IPS-20b (cell line): ENCODE results near the gene GOT1.

Source experiments
- H3K27ac ChIP-seq: one replicate; pipeline ENCODE4 v1.5.1; 2013; ENCODE audit warnings: low read length
- H3K27me3 ChIP-seq: 2 replicates; pipeline ENCODE4 v1.6.1; 2013; ENCODE audit warnings: mild to moderate bottlenecking, low read length, inconsistent platforms; ENCODE audit not compliant: insufficient read depth
- H3K36me3 ChIP-seq: 2 replicates; pipeline ENCODE4 v1.6.1; 2013; ENCODE audit warnings: low read depth, mild to moderate bottlenecking, inconsistent platforms, low read length, moderate library complexity; ENCODE audit not compliant: insufficient read depth
- H3K4me1 ChIP-seq: 2 replicates; pipeline ENCODE4 v1.6.1; 2013; ENCODE audit warnings: mild to moderate bottlenecking, control low read depth, inconsistent platforms, low read length, moderate library complexity; ENCODE audit not compliant: insufficient read depth
- H3K4me3 ChIP-seq: 2 replicates; pipeline ENCODE4 v1.5.1; 2013; ENCODE audit warnings: mild to moderate bottlenecking, low read length, inconsistent platforms
- H3K9ac ChIP-seq: 2 replicates; pipeline ENCODE4 v1.6.1; 2013; ENCODE audit warnings: low read depth, mild to moderate bottlenecking, inconsistent platforms, low read length, moderate library complexity
- H3K9me3 ChIP-seq: 2 replicates; pipeline ENCODE4 v1.6.1; 2013; ENCODE audit warnings: mild to moderate bottlenecking, low read depth, low read length, inconsistent platforms; ENCODE audit not compliant: insufficient read depth

GOT1 gene

DNA sequence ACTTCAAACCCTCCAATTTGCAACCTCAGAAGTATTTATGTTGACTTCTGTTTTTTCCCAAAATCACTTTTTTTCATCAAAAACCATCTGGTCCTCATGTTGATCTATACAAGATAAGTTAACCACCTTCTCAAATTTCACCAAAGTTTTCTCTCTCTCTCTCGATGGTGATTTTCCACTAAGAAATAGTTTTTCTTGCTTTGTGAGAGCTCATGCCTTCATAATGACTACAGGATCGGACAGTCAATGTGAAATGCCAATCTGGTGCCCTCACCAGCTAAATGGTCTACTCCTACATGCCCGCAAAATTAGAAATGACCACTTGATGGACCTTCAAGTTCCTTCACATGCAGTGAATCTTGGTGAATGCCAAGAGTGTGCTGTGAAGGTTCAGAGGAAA lies 60.9 kb downstream of the GOT1 start:
- Histone ChIP-seq H3K9me3 (no peaks in the 10 kb centered on the region), H3K4me1 (peaks cover 2% of the 10 kb centered on the region; the same call in 1 of the 2 replicates), H3K4me3 (no peak overlapping the region), H3K36me3 (no peaks in the 10 kb centered on the region), H3K9ac (no peak overlapping the region), H3K27ac (no peak overlapping the region), H3K27me3 (no peaks in the 10 kb centered on the region)

DNA sequence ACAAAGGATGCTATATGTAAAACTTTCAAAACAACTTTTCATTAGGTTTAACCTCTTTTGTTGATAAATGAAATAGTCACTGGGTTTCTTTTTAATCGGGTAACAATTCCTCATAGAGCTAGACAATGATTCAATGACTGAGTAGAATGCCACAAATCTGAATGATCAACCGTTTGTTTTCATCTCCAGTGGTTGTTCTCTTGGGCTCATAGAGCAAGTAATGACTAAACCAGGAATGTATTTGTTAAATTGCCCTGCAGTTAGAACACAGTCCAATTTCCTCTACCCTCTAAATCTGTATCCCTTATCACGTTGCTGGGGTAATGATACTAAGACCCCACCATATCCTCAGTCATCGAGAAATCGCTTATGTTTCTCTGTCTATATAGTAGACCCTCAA lies 61.3 kb downstream of the GOT1 start:
- Histone ChIP-seq H3K27me3 (no peaks in the 10 kb centered on the region), H3K4me1 (peaks cover 2% of the 10 kb centered on the region; the same call in 1 of the 2 replicates), H3K9ac (no peak overlapping the region), H3K4me3 (no peak overlapping the region), H3K9me3 (no peaks in the 10 kb centered on the region), H3K36me3 (no peaks in the 10 kb centered on the region), H3K27ac (no peak overlapping the region)

DNA sequence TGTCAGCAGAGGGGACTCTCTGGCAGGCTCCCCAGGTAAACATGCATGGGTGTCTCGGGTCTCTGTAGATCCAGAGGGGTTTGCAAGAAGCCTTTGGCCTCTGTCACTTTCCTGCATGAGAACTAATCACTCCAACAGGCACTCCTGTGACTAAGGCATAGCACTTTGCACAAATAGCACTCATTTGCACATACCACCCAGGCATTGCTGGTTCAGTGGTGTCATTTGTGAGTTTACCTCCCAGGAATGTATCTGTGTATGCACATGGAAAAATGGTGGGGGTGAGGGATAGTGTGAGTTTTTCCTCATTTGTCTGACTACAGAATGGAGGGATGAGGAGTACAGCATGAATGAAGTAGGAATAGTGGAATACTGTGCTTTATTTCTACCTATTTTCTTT lies 61.8 kb downstream of the GOT1 start:
- H3K4me3 ChIP-seq = no peak overlapping the region
- H3K27me3 ChIP-seq = no peaks in the 10 kb centered on the region
- no peaks in the 10 kb centered on the region for H3K9me3 ChIP-seq
- no peak overlapping the region for H3K9ac ChIP-seq
- peaks cover 2% of the 10 kb centered on the region; the same call in 1 of the 2 replicates for H3K4me1 ChIP-seq
- no peaks in the 10 kb centered on the region for H3K36me3 ChIP-seq
- no peak overlapping the region for H3K27ac ChIP-seq

DNA sequence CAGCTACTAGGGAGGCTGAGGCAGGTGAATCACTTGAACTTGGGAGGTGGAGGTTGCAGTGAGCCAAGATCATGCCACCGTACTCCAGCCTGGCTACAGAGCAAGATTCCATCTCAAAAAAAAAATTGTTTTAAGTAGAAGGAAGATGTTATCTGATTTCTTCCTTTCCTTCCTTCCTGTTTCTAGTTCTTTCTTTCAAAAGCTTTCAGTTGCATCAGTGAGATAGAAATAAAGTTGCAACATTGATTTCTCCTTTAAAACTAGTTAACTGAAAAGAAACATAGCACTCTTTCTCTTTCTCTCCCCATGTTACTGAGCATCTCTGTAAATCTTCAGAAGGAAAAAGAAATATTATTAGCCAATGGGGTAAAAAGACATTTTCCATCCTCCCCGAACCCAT lies 63.8 kb downstream of the GOT1 start:
- Histone ChIP-seq H3K4me3 (no peak overlapping the region), H3K4me1 (peaks cover 2% of the 10 kb centered on the region; the same call in 1 of the 2 replicates), H3K27ac (no peak overlapping the region), H3K36me3 (no peaks in the 10 kb centered on the region), H3K9ac (no peak overlapping the region), H3K27me3 (no peaks in the 10 kb centered on the region), H3K9me3 (no peaks in the 10 kb centered on the region)

DNA sequence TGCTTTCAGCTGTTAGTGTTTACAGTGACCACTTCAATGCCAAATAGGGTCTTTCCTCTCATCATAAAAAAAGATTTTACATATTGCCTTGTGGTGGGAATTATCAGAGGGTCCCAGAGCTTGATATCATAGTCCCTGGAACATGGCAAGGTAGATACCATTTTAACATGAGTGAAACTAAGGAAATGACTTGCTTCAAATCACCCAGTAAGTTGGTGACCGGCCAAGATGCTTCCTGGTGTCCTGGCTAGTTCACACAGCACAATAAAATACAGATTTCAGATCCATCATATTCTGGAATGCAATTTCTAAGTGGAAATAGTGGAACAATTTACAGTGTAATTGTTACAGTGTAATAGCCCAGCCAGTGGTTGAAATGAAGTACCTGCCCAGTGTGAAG lies 64.7 kb downstream of the GOT1 start:
- Histone ChIP-seq H3K4me1 (peaks cover 2% of the 10 kb centered on the region; the same call in 1 of the 2 replicates), H3K9me3 (no peaks in the 10 kb centered on the region), H3K9ac (no peak overlapping the region), H3K36me3 (no peaks in the 10 kb centered on the region), H3K4me3 (no peak overlapping the region), H3K27me3 (no peaks in the 10 kb centered on the region), H3K27ac (no peak overlapping the region)

DNA sequence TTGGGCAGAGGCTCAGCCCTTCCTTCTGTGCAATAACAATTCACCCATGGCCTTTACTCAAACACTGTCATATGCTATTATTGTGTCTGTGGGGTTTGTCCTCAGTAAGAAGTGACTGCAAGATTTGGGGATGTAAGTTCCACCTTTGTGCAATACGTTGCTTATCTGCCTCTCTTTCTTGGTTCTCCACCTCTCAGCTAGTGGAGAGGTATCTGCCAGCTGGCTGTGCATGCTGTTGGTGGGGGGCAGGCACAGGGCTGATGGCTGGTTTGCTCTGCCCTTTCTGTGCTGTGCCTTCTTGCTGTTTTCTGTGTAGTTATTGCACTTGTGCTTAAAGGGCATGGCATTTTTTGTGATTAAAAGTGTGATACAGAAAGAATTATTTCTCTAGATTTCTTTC lies 65.1 kb downstream of the GOT1 start:
- Histone ChIP-seq H3K9ac (no peak overlapping the region), H3K4me3 (no peak overlapping the region), H3K27ac (no peak overlapping the region), H3K27me3 (no peaks in the 10 kb centered on the region), H3K4me1 (peaks cover 2% of the 10 kb centered on the region; the same call in 1 of the 2 replicates), H3K36me3 (no peaks in the 10 kb centered on the region), H3K9me3 (no peaks in the 10 kb centered on the region)

DNA sequence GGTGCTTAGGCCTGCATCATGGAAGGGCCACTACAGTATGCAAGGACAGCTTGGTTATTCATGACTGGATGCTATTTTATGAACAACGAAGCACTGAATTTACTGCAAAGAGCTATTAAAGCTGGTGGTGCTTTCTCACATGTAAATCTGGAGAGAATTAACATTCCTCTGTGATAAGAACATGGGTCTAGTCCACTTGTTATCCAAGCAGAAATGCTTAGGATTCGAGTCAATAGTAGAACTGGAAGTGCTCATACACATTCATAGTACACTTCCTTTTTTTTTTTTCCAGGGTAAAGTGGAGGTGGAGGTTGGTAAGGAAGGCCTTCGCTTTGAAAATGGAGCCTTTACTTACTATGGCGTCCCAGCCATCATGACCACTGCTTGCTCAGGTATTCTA lies 66.3 kb downstream of the GOT1 start:
- Histone ChIP-seq H3K27ac (no peak overlapping the region), H3K36me3 (no peaks in the 10 kb centered on the region), H3K9me3 (no peaks in the 10 kb centered on the region), H3K9ac (no peak overlapping the region), H3K4me1 (peaks cover 2% of the 10 kb centered on the region), H3K27me3 (no peaks in the 10 kb centered on the region), H3K4me3 (no peak overlapping the region)

DNA sequence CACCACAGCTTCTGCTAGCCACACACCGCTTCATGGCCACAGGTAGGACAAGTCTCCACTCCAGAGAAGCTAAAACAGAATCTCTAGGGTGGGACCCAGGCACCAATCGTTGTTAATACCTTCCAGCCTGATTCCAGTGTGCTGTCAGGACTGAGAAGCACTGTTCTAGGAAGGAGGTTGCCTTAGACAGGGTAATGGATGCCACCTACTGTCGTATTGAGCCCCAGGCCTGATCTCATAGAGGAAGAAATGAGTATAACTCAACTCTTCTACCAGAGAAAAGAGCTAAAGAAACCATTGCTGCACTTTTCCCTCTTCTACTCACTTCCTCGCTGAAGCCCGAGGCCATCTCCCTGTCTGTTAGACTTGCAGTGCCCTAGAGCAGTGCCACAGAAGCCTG lies 69.5 kb downstream of the GOT1 start:
- no peak overlapping the region for H3K9ac ChIP-seq
- no peaks in the 10 kb centered on the region for H3K36me3 ChIP-seq
- no peaks in the 10 kb centered on the region for H3K9me3 ChIP-seq
- H3K4me1 ChIP-seq = peaks cover 12% of the 10 kb centered on the region; the same call in 1 of the 2 replicates
- peaks cover 7% of the 10 kb centered on the region for H3K27me3 ChIP-seq
- no peak overlapping the region for H3K27ac ChIP-seq
- H3K4me3 ChIP-seq = no peak overlapping the region

DNA sequence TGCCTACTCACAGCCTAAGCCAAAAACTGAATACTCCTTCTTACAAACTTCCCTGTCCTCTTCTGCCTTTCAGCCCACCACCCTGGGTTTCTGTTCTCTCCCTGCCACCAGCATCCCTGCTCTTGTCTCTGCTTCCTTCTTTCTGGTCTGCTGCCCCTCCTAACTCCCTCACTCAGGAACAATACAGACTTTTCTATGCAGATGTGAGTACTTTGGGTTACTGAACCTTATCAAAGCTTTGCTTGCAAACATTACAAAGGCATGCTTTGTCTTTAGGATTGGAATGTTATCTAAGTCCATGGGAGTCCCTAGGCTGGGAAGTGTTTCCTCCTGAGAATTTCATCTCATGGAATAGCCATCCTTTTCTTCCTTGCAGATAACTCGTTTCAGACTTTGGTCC lies 72.3 kb downstream of the GOT1 start:
- Histone ChIP-seq H3K27me3 (peaks cover 7% of the 10 kb centered on the region), H3K36me3 (no peaks in the 10 kb centered on the region), H3K9me3 (no peaks in the 10 kb centered on the region), H3K27ac (no peak overlapping the region), H3K4me3 (peak overlapping the region; percentile 8; the same call in 1 of the 2 replicates), H3K9ac (no peak overlapping the region), H3K4me1 (peaks cover 12% of the 10 kb centered on the region; the same call in 1 of the 2 replicates)

DNA sequence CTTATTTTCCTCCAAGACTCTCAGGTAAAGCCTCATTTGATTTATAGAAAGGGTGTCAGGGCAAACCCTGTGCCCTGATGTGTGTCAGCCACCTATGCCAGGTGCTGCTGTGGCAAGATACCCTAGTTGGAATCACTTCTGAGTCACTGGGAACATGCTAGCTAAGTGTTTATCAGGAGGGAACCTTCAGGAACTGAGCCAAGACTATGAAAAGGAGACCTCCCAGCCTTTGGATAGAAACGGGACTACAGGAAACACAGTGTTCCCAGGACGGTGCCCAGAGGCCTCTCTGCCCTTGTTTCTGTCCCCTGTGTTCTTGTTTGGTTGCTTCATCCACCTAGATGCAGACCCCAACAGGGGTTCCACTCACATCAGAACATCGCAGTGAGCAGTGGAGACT lies 72.7 kb downstream of the GOT1 start:
- Histone ChIP-seq H3K4me3 (no peak overlapping the region; the same call in 1 of the 2 replicates), H3K27ac (no peak overlapping the region), H3K4me1 (peaks cover 12% of the 10 kb centered on the region; the same call in 1 of the 2 replicates), H3K36me3 (no peaks in the 10 kb centered on the region), H3K9ac (no peak overlapping the region), H3K9me3 (no peaks in the 10 kb centered on the region), H3K27me3 (peaks cover 7% of the 10 kb centered on the region)

DNA sequence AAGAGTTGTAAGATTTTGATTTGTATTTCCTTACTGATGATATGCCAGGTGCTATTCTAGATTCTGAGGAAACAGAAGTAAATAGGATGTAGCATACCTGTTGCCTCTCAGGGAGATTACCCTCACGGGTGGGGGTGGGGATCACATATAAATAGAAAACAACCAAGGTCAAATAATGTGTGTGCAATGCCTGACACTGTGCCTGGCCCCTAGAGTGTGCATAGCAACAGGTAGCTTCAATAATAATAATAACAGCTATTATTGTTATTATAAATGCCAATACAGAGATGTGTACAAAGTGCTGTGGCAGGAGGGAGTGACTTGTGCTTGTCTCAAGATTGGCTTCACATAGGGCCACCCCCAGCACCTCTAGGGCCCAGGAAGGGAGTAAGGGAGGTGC lies 77.2 kb downstream of the GOT1 start:
- Histone ChIP-seq H3K27ac (no peak overlapping the region), H3K4me1 (peaks cover 7% of the 10 kb centered on the region; the same call in 1 of the 2 replicates), H3K9me3 (no peaks in the 10 kb centered on the region), H3K27me3 (peaks cover 7% of the 10 kb centered on the region), H3K36me3 (no peaks in the 10 kb centered on the region), H3K4me3 (no peak overlapping the region), H3K9ac (no peak overlapping the region)

DNA sequence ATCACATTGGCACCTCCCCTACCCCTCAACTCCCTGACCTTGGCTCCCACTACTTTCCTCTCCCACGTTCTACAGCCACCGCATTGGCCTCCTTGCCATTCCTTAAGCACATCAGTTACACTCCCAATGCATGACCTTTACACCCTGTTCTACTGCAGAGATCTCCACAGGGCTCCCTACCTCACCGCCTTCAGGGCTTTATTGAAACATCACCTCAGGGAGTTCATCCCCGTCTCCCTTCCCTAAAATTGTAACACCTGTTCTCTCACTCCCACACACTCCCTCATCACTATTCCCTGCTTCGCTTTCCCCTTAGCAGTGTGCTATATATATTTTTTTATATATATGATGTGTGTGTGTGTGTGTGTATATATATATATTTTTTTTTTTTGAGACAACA lies 82.8 kb downstream of the GOT1 start:
- Histone ChIP-seq H3K27ac (no peak overlapping the region), H3K9ac (no peak overlapping the region), H3K4me3 (no peak overlapping the region), H3K9me3 (no peaks in the 10 kb centered on the region), H3K27me3 (no peaks in the 10 kb centered on the region), H3K4me1 (peaks cover 3% of the 10 kb centered on the region; the same call in 1 of the 2 replicates), H3K36me3 (no peaks in the 10 kb centered on the region)
